K562 (cell line): ENCODE data around the gene ARHGEF1. TPM values are rescaled to one million over a fixed set of nuclear protein-coding genes. Genes with fewer than 3 reads are reported as not detected.

Experiments
- ATAC-seq: fragments of 200-7000 bp; cut with Tn5 transposase; 3 replicates; pipeline ENCODE4 v1.9.1; 2020; ENCODE audit warnings: moderate library complexity
- BruUV-seq: library from RNA; stranded (reverse); fragments of 400-500 nt; replicated peaks from 2 replicates; lab custom pipeline; 2021; lab: Mats Ljungman, UMichigan
- CTCF ChIA-PET: fragments of 300-600 bp; formaldehyde crosslinking; extraction: SDS; loops from one replicate; lab custom pipeline; 2021; ENCODE audit warnings: low intra/inter-chr PET ratio; lab: Yijun Ruan, JAX
- POLR2A ChIA-PET: fragments of 300-600, 350-650 bp; sonication (Branson Sonifier 250); formaldehyde crosslinking; extraction: SDS; loops from one replicate; lab custom pipeline; 2021; ENCODE audit warnings: antibody characterized with exemption, inconsistent platforms; lab: Yijun Ruan, JAX
- DNase-seq, 4 experiments: peaks; one replicate each; pipeline versions ENCODE4 v3.0.0 to v3.0.0-alpha.2; 2011 to 2018; ENCODE audit warnings: low spot score in 3 of 4, mixed read lengths in 3 of 4; ENCODE audit errors: extremely low read depth in 1 of 4
- FAIRE-seq: peaks from 2 replicates; lab custom pipeline; 2011; peaks lifted over from hg19 to GRCh38; lab: Jason Lieb, UNC
- H2AFZ ChIP-seq: 2 replicates; pipeline ENCODE4 v1.6.0; 2011; ENCODE audit warnings: low read depth, low read length, control low read depth, inconsistent platforms
- H3K27ac ChIP-seq: fragments of 200-600 bp; 3 replicates; pipeline ENCODE4 v1.8.0; 2011; ENCODE audit warnings: low read depth, mild to moderate bottlenecking, control low read depth, inconsistent platforms, low read length, moderate library complexity, mixed read lengths; ENCODE audit errors: extremely low read depth
- H3K27me3 ChIP-seq, 2 experiments: fragments of 300-600 bp in 1 of 2; 2 replicates in 1 of 2; 3 replicates in 1 of 2; pipeline versions ENCODE4 v1.6.0 to v1.8.0; 2011; ENCODE audit warnings: inconsistent platforms in 2 of 2, low read length in 2 of 2, mild to moderate bottlenecking in 1 of 2, mixed read lengths in 1 of 2, moderate library complexity in 1 of 2; ENCODE audit not compliant: control insufficient read depth in 2 of 2, insufficient read depth in 2 of 2
- H3K36me3 ChIP-seq: fragments of 300-600 bp; 3 replicates; pipeline ENCODE4 v1.8.0; 2011; ENCODE audit warnings: mild to moderate bottlenecking, low read length, inconsistent platforms; ENCODE audit not compliant: control insufficient read depth, insufficient read depth
- H3K4me1 ChIP-seq, 2 experiments: fragments of 200-600 bp in 1 of 2; replicated peaks in 1 of 2; 2 replicates in 1 of 2; 3 replicates in 1 of 2; pipeline versions ENCODE4 v1.5.1 to v1.8.0; 2011; ENCODE audit warnings: inconsistent platforms in 2 of 2, low read length in 2 of 2, mild to moderate bottlenecking in 1 of 2, mixed read lengths in 1 of 2, moderate library complexity in 1 of 2; ENCODE audit not compliant: control insufficient read depth in 2 of 2, insufficient read depth in 2 of 2
- H3K4me2 ChIP-seq: 2 replicates; pipeline ENCODE4 v1.6.1; 2011; ENCODE audit warnings: low read length, control low read depth, inconsistent platforms, mixed read lengths; ENCODE audit not compliant: insufficient read depth
- H3K4me3 ChIP-seq: fragments of 200-600 bp; sonication (generic), shearing (Covaris generic); 2 replicates; pipeline ENCODE4 v1.5.1; 2016; ENCODE audit warnings: control low read depth, inconsistent platforms
- H3K79me2 ChIP-seq: fragments of 200-600 bp; 3 replicates; pipeline ENCODE4 v1.8.0; 2011; ENCODE audit warnings: low read length, inconsistent platforms; ENCODE audit not compliant: control insufficient read depth, insufficient read depth
- H3K9ac ChIP-seq, 2 experiments: 2 replicates each; pipeline versions ENCODE4 v1.6.0 to v1.6.1; 2011; ENCODE audit warnings: low read depth in 2 of 2, low read length in 2 of 2, control low read depth in 1 of 2, inconsistent platforms in 1 of 2, mild to moderate bottlenecking in 1 of 2, mixed read lengths in 1 of 2; ENCODE audit not compliant: insufficient read depth in 1 of 2
- H3K9me1 ChIP-seq: one replicate; pipeline ENCODE4 v1.6.0; 2011; ENCODE audit warnings: inconsistent platforms, mild to moderate bottlenecking, low read length, moderate library complexity; ENCODE audit not compliant: control insufficient read depth, insufficient read depth
- H3K9me3 ChIP-seq: replicated peaks from 2 replicates; pipeline ENCODE4 v1.5.1; 2011; ENCODE audit warnings: low read depth, low read length, inconsistent platforms; ENCODE audit not compliant: control insufficient read depth, insufficient read depth
- H4K20me1 ChIP-seq: replicated peaks from 2 replicates; pipeline ENCODE4 v1.6.1; 2011; ENCODE audit warnings: low read length, inconsistent platforms, mixed read lengths; ENCODE audit not compliant: control insufficient read depth, insufficient read depth
- AFF1 ChIP-seq, 2 experiments: fragments of 450-650 bp; IDR thresholded peaks; 2 replicates each; pipeline ENCODE4 v1.6.1; 2018; ENCODE audit warnings: mild to moderate bottlenecking in 2 of 2, low read depth in 1 of 2; ENCODE audit not compliant: partially characterized antibody in 2 of 2
- C11orf30 ChIP-seq: fragments of 450-650 bp; IDR thresholded peaks from 2 replicates; pipeline ENCODE4 v1.6.1; 2016; ENCODE audit warnings: low read depth, mild to moderate bottlenecking
- CCNT2 ChIP-seq: IDR thresholded peaks from 2 replicates; pipeline ENCODE4 v1.6.1; 2011; ENCODE audit warnings: borderline replicate concordance, low read depth, mild to moderate bottlenecking, moderate library complexity, mixed read lengths, low read length; ENCODE audit not compliant: insufficient read length; ENCODE audit errors: extremely low read depth
- COPS2 ChIP-seq: fragments of 450-650 bp; conservative IDR thresholded peaks from 2 replicates; pipeline ENCODE4 v1.6.1; 2016; ENCODE audit warnings: mild to moderate bottlenecking, moderate library complexity
- ID3 ChIP-seq, 2 experiments: fragments of 250-450 bp in 1 of 2; fragments of 450-650 bp in 1 of 2; sonication (Bioruptor Pico) in 1 of 2; IDR thresholded peaks; 2 replicates each; pipeline versions ENCODE4 v1.6.1 to v1.8.0; 2016 to 2021; ENCODE audit warnings: mild to moderate bottlenecking in 2 of 2, moderate library complexity in 2 of 2, missing compliant biosample characterization in 1 of 2, missing genetic modification characterization in 1 of 2
- KLF10 ChIP-seq: fragments of 250-450 bp; sonication (Bioruptor Pico); IDR thresholded peaks from 2 replicates; pipeline ENCODE4 v1.6.1; 2021; ENCODE audit warnings: matching md5 sums
- NBN ChIP-seq: fragments of 450-650 bp; IDR thresholded peaks from 2 replicates; pipeline ENCODE4 v1.6.1; 2016; ENCODE audit warnings: low read depth, mild to moderate bottlenecking
- NFATC3 ChIP-seq: fragments of 450-650 bp; IDR thresholded peaks from 2 replicates; pipeline ENCODE4 v1.6.1; 2017; ENCODE audit warnings: mild to moderate bottlenecking
- RBM17 ChIP-seq: fragments of 200-400 bp; formaldehyde crosslinking; IDR thresholded peaks from 2 replicates; pipeline ENCODE4 v1.6.1; 2017; ENCODE audit warnings: low read depth, mild to moderate bottlenecking, low read length, borderline replicate concordance
- THRA ChIP-seq: fragments of 450-650 bp; IDR thresholded peaks from 2 replicates; pipeline ENCODE4 v1.6.1; 2017; ENCODE audit warnings: mild to moderate bottlenecking, moderate library complexity
- ZNF133 ChIP-seq: fragments of 250-450 bp; sonication (Bioruptor Pico); IDR thresholded peaks from 2 replicates; pipeline ENCODE4 v1.4.0; 2020; ENCODE audit warnings: mild to moderate bottlenecking
- ZNF23 ChIP-seq: fragments of 250-450 bp; sonication (Bioruptor Pico); IDR thresholded peaks from 2 replicates; pipeline ENCODE4 v1.4.0; 2020; ENCODE audit warnings: mild to moderate bottlenecking
- ZNF655 ChIP-seq: fragments of 250-450 bp; sonication (Bioruptor Pico); IDR thresholded peaks from 2 replicates; pipeline ENCODE4 v1.5.0; 2021
- WGBS: fragments of 100-300 bp; shearing (Covaris generic); methylation state at CpG from one replicate; pipeline ENCODE4 v1.1.6; 2016; ENCODE audit warnings: low coverage, mixed read lengths; ENCODE audit not compliant: insufficient coverage; ENCODE audit errors: missing lambda C conversion rate; 5-methylcytosine and 5-hydroxymethylcytosine counted together
- in situ Hi-C: fragments of 300-500 bp; cut with MboI; formaldehyde crosslinking; loops from 4 replicates; pipeline ENCODE4 v1.15.0; 2018; ENCODE audit warnings: inconsistent platforms, mixed read lengths
- intact Hi-C: fragments of 100-400 bp; cut with micrococcal nuclease; formaldehyde crosslinking; loops from 2 replicates; pipeline ENCODE4 v1.14.2; 2022
- polyA plus RNA-seq, 8 experiments: library from polyadenylated mRNA; depleted of rRNA in 4 of 8; stranded (reverse) in 5 of 8; unstranded in 3 of 8; fragments of >200 nt; fragmentation: Nextera tagmentation in 2 of 8; fragmentation: Illumina TruSeq in 1 of 8; extraction: Ambion mirVana in 2 of 8; extraction: Trizol in 1 of 8; gene quantifications; 2 replicates each; pipeline versions ENCODE4 v1.2.1 to v1.2.3, GENCODE V29; 2011 to 2014; ENCODE audit warnings: inconsistent platforms in 1 of 8, missing spikeins in 1 of 8
- total RNA-seq, 7 experiments: library from RNA; depleted of rRNA in 6 of 7; stranded (reverse); fragments of >200 nt in 6 of 7; fragmentation: Illumina TruSeq in 2 of 7; extraction: Trizol in 2 of 7; gene quantifications; 2 replicates each; pipeline versions ENCODE4 v1.2.1 to v1.2.3, GENCODE V29; 2011 to 2021; ENCODE audit warnings: low replicate concordance in 1 of 7

ARHGEF1 gene
- total and polyA plus RNA-seq, 9 of the 15 experiments (the other 6 are each of a cell fraction or from before 2014, with no cell fraction given), result 1.9 to 149 (median 29.8) TPM

GRCh38 chr19:41859618-41860418 lies 23.2 kb upstream of the ARHGEF1 start, which contains the start of gene RPS19:
Gene RPS19 (plus strand): TSS chr19:41860255. CDS start chr19:41860775, 520 bp downstream.
- H3K36me3 ChIP-seq, result peaks cover 44% of the 10 kb centered on the region
- H3K27me3 ChIP-seq, result no peaks in the 10 kb centered on the region
- H2AFZ ChIP-seq, result peak within 1 kb of the TSS; percentile 97
- no peaks in the 10 kb centered on the region for H3K9me3 ChIP-seq
- peaks cover 27% of the 10 kb centered on the region for H4K20me1 ChIP-seq
- in situ Hi-C loops (no loop called here), intact Hi-C loops (loop anchor here (2.0 kb wide), 1 partner anchor 17 kb away; no protein-coding TSS in a partner anchor)
- DNase-seq, result peak; percentile 93 to 99 (median 95)
- H3K79me2 ChIP-seq, result peaks cover 50% of the 10 kb centered on the region
- H3K4me1 ChIP-seq, result peaks cover 25 to 30% of the 10 kb centered on the region in 2 experiments
- H3K4me2 ChIP-seq, result peak within 1 kb of the TSS; percentile 95
- peak; percentile 98 for FAIRE-seq
- POLR2A ChIA-PET, result interaction anchor here (0.6 to 3.1 kb wide), 25 partner anchors 8 to 382 kb away, joined by 3 to 54 read pairs (median 4); partner anchors contain the start of genes DMRTC2, LYPD4 and RABAC1
- peak; percentile 93 for ATAC-seq
- CTCF ChIA-PET, result interaction anchor here (1.1 to 1.7 kb wide), 2 partner anchors 98 to 164 kb away, joined by 3 to 10 read pairs; partner anchors contain the start of gene RABAC1
- under 1% methylated on average over 70 of the region's 76 CpGs for WGBS
- peak within 1 kb of the TSS; percentile 99 for H3K27ac ChIP-seq
- peaks cover 5% of the 10 kb centered on the region for H3K9me1 ChIP-seq
- BruUV-seq, result TSS peak; percentile 84
- H3K9ac ChIP-seq, result peak within 1 kb of the TSS; percentile 97 to 100
- H3K4me3 ChIP-seq, result peak within 1 kb of the TSS; percentile 93
- no peak for TF ChIP-seq NFATC3
- peak in 1 of 2 experiments; percentile 90 for TF ChIP-seq AFF1 (IDR thresholded peaks at IDR 0.05; ENCODE audit: low read depth in 1 of 2, partially characterized antibody in 2 of 2)
- TF ChIP-seq NBN, result peak; percentile 95
- peak; percentile 63 for TF ChIP-seq C11orf30
- no peak for TF ChIP-seq THRA
- no peak for TF ChIP-seq ZNF655 (CRISPR knock-in tag)
- TF ChIP-seq ID3 (CRISPR knock-in tag; IDR thresholded peaks at IDR 0.05), result no peak
- 0 out of 2 replicates have a peak, but pooled peaks have one; percentile 35 for TF ChIP-seq ID3 (tag; IDR thresholded peaks at IDR 0.05)
- TF ChIP-seq RBM17, result no peak
- TF ChIP-seq ZNF133 (CRISPR knock-in tag), result no peak
- peak; percentile 43 for TF ChIP-seq CCNT2
- no peak for TF ChIP-seq ZNF23
- no peak for TF ChIP-seq COPS2
- no peak for TF ChIP-seq KLF10
